Subcutaneous adipose tissue (tissue), 4 donors: ENCODE results near the gene CDK5R1. TPM values are rescaled to one million over a fixed set of nuclear protein-coding genes. Genes with fewer than 3 reads are reported as not detected.

Experiments used
- CTCF ChIP-seq: fragments of 450-650 bp; IDR thresholded peaks from one replicate; pipeline ENCODE4 v1.5.1; 2016; ENCODE audit warnings: low read depth, mild to moderate bottlenecking, control low read depth, antibody characterized with exemption, moderate library complexity
- total RNA-seq, 4 donors: library from RNA; depleted of rRNA; stranded (reverse); fragments of >200 nt; gene quantifications; one replicate each; pipeline ENCODE4 v1.1.0, GENCODE V29; 2016

The CDK5R1 gene
- total RNA-seq, 4 donors from 2014 or later = 0.33 to 3.1 (median 0.41) TPM

GRCh38 chr17:32489320-32490100 lies 2.7 kb downstream of the CDK5R1 start:
- no peak for TF ChIP-seq CTCF

GRCh38 chr17:32490101-32490482 lies 3.3 kb downstream of the CDK5R1 start:
- TF ChIP-seq CTCF = no peak

- no peak for TF ChIP-seq CTCF
These were observed 4.8 kb downstream of the CDK5R1 start for GRCh38 chr17:32491371-32492263.

DNA sequence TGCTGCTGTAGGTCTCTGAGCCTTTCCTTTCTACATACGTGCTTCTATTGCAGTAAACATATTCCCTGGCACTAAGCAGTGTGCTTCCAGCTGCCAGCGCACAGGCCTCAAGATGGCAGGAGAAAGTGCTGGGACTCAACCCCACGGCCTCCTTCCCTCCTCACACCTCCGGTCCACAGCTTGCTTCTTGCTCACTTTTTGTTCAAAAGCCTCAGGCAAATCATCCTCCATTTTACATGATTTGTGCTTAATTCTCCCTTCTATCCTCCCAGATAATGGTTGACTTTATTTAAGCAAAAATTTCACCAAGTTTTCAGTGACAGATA lies 5.4 kb downstream of the CDK5R1 start:
- no peak for TF ChIP-seq CTCF

GRCh38 chr17:32492648-32493289 lies 6.0 kb downstream of the CDK5R1 start:
- no peak for TF ChIP-seq CTCF

DNA sequence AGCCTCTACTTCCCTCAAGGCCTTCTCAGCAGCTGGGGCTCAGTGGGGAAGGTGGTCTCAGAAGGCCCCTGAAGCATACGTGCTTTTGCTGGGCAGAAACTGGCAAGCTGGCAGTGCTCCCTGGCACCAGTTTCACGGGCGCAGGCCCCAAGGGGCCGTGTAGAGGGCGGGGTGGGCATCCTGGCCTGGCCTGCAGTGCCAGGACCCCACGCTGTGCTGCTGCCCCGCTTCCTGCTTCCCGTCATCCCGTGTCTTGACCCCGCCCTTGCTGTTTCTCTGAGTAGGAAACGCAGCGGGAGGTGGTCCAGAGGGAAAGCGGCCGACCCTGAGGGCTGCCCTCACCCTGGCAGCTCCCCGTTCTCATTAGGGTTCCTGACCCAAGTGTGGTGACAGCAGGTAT lies 6.8 kb downstream of the CDK5R1 start:
- no peak for TF ChIP-seq CTCF

DNA sequence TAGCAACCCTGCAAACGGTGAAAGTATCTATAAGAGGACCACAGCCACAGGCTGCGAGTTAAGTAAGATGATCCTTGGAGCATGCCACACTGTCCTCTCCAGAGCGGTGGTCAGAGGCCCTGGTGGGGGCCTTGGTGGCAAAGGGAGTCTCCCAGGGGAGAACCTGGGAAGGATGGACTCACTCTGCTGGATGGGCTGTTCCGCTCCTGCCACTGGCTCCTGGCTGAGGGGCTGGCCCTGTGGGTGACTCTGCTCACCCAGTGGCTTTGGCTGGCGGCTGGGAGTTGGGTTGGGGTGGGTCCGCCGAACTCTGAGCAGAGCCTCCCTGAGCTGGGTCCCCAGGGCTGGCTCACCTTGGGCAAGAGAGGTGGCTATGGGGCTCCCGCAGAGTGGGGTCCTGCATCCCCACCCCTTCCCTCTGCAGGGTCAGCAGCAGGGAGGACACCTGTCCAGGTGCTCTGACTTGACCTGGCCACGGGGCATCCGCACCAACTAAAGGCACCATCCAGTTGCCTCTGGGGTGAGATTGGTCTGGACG lies 7.3 kb downstream of the CDK5R1 start:
- TF ChIP-seq CTCF = no peak
